Testis (tissue), 2 donors: ENCODE data around the gene PRCC.
A peak's percentile ranks its signal among the peaks of the same experiment; 100 is the strongest.

Experiments used
- POLR2A ChIP-seq: fragments of 450-650 bp; IDR thresholded peaks from one replicate; pipeline ENCODE4 v1.6.1; 2017; ENCODE audit warnings: antibody characterized with exemption, mild to moderate bottlenecking, moderate library complexity
- TF ChIP-seq, protein P1 (sequence below), 3 experiments: fragments of 450-650 bp in 2 of 3; fragments of 200-600 bp in 1 of 3; sonication (generic) in 1 of 3; IDR thresholded peaks; one replicate each; pipeline ENCODE4 v1.5.1; 2016 to 2019; ENCODE audit warnings: antibody characterized with exemption in 3 of 3, mild to moderate bottlenecking in 2 of 3, moderate library complexity in 1 of 3

DNA sequence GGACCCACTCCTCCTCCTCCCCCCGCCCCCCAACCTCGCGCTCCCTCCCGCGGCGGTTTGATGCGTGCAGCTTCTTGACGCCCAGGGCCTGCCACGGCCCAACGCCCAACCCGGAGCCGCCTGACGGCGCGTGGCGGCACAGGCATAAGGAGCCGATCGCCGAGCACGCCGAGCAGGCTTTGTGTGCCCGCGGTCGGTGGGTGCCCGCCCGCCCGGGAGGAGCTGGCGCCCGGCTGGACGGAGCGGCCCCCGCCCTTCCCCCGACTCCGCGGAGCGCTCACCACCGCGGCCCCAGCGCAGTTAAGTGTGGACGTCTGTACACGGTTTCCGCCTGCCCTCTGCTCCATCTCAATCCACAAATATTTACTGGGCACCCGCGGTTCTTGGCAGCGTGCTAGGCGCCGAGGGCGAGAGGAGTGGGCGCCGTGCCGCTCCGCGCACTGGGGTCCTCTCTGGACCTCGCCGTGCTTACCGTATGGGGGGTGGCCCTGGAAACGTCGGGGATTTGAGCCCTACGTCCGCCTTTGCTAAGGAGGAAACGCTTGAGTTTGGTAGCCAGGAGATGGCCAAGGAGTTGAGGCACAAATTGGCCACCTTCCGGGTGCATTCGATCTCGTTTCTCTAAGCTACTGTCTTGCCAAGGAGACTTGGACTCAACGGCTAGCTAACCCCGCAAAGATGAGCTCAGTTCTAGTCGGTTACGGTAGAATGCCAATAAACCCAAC, 15.4 kb upstream of the PRCC start:
- TF ChIP-seq, protein P1, sequence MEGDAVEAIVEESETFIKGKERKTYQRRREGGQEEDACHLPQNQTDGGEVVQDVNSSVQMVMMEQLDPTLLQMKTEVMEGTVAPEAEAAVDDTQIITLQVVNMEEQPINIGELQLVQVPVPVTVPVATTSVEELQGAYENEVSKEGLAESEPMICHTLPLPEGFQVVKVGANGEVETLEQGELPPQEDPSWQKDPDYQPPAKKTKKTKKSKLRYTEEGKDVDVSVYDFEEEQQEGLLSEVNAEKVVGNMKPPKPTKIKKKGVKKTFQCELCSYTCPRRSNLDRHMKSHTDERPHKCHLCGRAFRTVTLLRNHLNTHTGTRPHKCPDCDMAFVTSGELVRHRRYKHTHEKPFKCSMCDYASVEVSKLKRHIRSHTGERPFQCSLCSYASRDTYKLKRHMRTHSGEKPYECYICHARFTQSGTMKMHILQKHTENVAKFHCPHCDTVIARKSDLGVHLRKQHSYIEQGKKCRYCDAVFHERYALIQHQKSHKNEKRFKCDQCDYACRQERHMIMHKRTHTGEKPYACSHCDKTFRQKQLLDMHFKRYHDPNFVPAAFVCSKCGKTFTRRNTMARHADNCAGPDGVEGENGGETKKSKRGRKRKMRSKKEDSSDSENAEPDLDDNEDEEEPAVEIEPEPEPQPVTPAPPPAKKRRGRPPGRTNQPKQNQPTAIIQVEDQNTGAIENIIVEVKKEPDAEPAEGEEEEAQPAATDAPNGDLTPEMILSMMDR (IDR thresholded peaks at IDR 0.05) = peak in 1 of 3 experiments; percentile 20
- TF ChIP-seq POLR2A = no peak
